H1 (cell line): ENCODE data around the gene GRM8. TPM values are rescaled to one million over a fixed set of nuclear protein-coding genes. Genes with fewer than 3 reads are reported as not detected.
A peak's percentile ranks its signal among the peaks of the same experiment; 100 is the strongest.

Experiments used
- RAD21 ChIP-seq, 2 experiments: IDR thresholded peaks in 1 of 2; conservative IDR thresholded peaks in 1 of 2; 2 replicates each; pipeline ENCODE4 v1.6.1; 2011; ENCODE audit warnings: low read depth in 2 of 2, low read length in 2 of 2, improper control_type of control experiment in 1 of 2, inconsistent platforms in 1 of 2, mild to moderate bottlenecking in 1 of 2, moderate library complexity in 1 of 2
- RBBP5 ChIP-seq: IDR thresholded peaks from 2 replicates; pipeline ENCODE4 v1.7.1; 2012; ENCODE audit warnings: low read depth, mild to moderate bottlenecking, inconsistent platforms, low read length, moderate library complexity, borderline replicate concordance
- polyA plus RNA-seq, 7 experiments: library from polyadenylated mRNA; depleted of rRNA in 3 of 7; stranded (reverse) in 5 of 7; unstranded in 2 of 7; fragments of >200 nt in 5 of 7; fragments of 200-250 nt in 2 of 7; gene quantifications; 1 replicate in 5 of 7; 2 replicates in 1 of 7; 4 replicates in 1 of 7; pipeline versions ENCODE4 v1.2.1 to v1.2.3, GENCODE V29; 2011 to 2013; ENCODE audit warnings: missing spikeins in 2 of 7, mixed read lengths in 2 of 7
- total RNA-seq: library from RNA; stranded (reverse); fragmentation: NEBNext Ultra II Directional; extraction: Animal tissue kit (Norgen Biotek cat#: 25700); gene quantifications from 2 replicates; pipeline ENCODE4 v1.2.1, GENCODE V29; 2021
- TF ChIP-seq, protein P1 (sequence below): fragments of 300-600 bp; sonication (generic); IDR thresholded peaks from 2 replicates; pipeline ENCODE4 v1.7.1; 2012; ENCODE audit warnings: low read length, moderate library complexity, mild to moderate bottlenecking, inconsistent platforms; ENCODE audit not compliant: insufficient replicate concordance

Gene GRM8
- total and polyA plus RNA-seq, 2 of the 8 experiments (the other 6 are each of a cell fraction or from before 2014, with no cell fraction given), result 2.6 to 2.8 TPM

GRCh38 chr7:127226685-127227374, 25.9 kb downstream of the GRM8 start (continued):
- TF ChIP-seq, protein P1, sequence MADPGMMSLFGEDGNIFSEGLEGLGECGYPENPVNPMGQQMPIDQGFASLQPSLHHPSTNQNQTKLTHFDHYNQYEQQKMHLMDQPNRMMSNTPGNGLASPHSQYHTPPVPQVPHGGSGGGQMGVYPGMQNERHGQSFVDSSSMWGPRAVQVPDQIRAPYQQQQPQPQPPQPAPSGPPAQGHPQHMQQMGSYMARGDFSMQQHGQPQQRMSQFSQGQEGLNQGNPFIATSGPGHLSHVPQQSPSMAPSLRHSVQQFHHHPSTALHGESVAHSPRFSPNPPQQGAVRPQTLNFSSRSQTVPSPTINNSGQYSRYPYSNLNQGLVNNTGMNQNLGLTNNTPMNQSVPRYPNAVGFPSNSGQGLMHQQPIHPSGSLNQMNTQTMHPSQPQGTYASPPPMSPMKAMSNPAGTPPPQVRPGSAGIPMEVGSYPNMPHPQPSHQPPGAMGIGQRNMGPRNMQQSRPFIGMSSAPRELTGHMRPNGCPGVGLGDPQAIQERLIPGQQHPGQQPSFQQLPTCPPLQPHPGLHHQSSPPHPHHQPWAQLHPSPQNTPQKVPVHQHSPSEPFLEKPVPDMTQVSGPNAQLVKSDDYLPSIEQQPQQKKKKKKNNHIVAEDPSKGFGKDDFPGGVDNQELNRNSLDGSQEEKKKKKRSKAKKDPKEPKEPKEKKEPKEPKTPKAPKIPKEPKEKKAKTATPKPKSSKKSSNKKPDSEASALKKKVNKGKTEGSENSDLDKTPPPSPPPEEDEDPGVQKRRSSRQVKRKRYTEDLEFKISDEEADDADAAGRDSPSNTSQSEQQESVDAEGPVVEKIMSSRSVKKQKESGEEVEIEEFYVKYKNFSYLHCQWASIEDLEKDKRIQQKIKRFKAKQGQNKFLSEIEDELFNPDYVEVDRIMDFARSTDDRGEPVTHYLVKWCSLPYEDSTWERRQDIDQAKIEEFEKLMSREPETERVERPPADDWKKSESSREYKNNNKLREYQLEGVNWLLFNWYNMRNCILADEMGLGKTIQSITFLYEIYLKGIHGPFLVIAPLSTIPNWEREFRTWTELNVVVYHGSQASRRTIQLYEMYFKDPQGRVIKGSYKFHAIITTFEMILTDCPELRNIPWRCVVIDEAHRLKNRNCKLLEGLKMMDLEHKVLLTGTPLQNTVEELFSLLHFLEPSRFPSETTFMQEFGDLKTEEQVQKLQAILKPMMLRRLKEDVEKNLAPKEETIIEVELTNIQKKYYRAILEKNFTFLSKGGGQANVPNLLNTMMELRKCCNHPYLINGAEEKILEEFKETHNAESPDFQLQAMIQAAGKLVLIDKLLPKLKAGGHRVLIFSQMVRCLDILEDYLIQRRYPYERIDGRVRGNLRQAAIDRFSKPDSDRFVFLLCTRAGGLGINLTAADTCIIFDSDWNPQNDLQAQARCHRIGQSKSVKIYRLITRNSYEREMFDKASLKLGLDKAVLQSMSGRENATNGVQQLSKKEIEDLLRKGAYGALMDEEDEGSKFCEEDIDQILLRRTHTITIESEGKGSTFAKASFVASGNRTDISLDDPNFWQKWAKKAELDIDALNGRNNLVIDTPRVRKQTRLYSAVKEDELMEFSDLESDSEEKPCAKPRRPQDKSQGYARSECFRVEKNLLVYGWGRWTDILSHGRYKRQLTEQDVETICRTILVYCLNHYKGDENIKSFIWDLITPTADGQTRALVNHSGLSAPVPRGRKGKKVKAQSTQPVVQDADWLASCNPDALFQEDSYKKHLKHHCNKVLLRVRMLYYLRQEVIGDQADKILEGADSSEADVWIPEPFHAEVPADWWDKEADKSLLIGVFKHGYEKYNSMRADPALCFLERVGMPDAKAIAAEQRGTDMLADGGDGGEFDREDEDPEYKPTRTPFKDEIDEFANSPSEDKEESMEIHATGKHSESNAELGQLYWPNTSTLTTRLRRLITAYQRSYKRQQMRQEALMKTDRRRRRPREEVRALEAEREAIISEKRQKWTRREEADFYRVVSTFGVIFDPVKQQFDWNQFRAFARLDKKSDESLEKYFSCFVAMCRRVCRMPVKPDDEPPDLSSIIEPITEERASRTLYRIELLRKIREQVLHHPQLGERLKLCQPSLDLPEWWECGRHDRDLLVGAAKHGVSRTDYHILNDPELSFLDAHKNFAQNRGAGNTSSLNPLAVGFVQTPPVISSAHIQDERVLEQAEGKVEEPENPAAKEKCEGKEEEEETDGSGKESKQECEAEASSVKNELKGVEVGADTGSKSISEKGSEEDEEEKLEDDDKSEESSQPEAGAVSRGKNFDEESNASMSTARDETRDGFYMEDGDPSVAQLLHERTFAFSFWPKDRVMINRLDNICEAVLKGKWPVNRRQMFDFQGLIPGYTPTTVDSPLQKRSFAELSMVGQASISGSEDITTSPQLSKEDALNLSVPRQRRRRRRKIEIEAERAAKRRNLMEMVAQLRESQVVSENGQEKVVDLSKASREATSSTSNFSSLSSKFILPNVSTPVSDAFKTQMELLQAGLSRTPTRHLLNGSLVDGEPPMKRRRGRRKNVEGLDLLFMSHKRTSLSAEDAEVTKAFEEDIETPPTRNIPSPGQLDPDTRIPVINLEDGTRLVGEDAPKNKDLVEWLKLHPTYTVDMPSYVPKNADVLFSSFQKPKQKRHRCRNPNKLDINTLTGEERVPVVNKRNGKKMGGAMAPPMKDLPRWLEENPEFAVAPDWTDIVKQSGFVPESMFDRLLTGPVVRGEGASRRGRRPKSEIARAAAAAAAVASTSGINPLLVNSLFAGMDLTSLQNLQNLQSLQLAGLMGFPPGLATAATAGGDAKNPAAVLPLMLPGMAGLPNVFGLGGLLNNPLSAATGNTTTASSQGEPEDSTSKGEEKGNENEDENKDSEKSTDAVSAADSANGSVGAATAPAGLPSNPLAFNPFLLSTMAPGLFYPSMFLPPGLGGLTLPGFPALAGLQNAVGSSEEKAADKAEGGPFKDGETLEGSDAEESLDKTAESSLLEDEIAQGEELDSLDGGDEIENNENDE, result no peak
- TF ChIP-seq RBBP5 (no peak), RAD21 (IDR thresholded peaks at IDR 0.05 in 1 of 2, conservative IDR thresholded peaks at IDR 0.05 in 1 of 2; ENCODE audit: low read depth in 2 of 2, low read length in 2 of 2) (peak in 1 of 2 experiments; percentile 19; a peak in 1 of 4 replicates)
